AG09309 (cell line): ENCODE measurements around the gene TALDO1.
A peak's percentile ranks its signal among the peaks of the same experiment; 100 is the strongest.

Experiments
- DNase-seq: peaks from one replicate; pipeline ENCODE4 v3.0.0-alpha.2; 2010; ENCODE audit warnings: low read depth
- H3K4me3 ChIP-seq: 2 replicates; pipeline ENCODE4 v1.5.1; 2011; ENCODE audit warnings: mild to moderate bottlenecking, low read depth, low read length, moderate library complexity; ENCODE audit not compliant: control insufficient read depth
- CTCF ChIP-seq: IDR thresholded peaks from 2 replicates; pipeline ENCODE4 v1.5.1; 2011; ENCODE audit warnings: mild to moderate bottlenecking, low read depth, low read length, inconsistent platforms; ENCODE audit not compliant: insufficient read depth, control insufficient read depth; ENCODE audit errors: missing control alignments

The TALDO1 gene

GRCh38 chr11:774873-775592, 27.8 kb downstream of the TALDO1 start:
- peak overlapping the region; percentile 16 for H3K4me3 ChIP-seq
- no peak for TF ChIP-seq CTCF
- DNase-seq: no peak

- H3K4me3 ChIP-seq: peak overlapping the region; percentile 92
- no peak for TF ChIP-seq CTCF
- DNase-seq: no peak
Measured at GRCh38 chr11:776263-776560, 28.9 kb downstream of the TALDO1 start.

- DNase-seq: no peak
- peak overlapping the region; percentile 92 for H3K4me3 ChIP-seq
- no peak for TF ChIP-seq CTCF
Measured at GRCh38 chr11:776561-777287, 29.5 kb downstream of the TALDO1 start.

GRCh38 chr11:777288-778255, 30.3 kb downstream of the TALDO1 start, which contains the start of gene GATD1:
TSS of gene GATD1 (minus strand) at chr11:777487. CDS start at chr11:777462, 25 bp downstream.
- peak within 1 kb of the TSS; percentile 92 for H3K4me3 ChIP-seq
- TF ChIP-seq CTCF: no peak
- DNase-seq: no peak

- no peak overlapping the region for H3K4me3 ChIP-seq
- TF ChIP-seq CTCF: no peak
- DNase-seq: no peak
Measured at GRCh38 chr11:778976-779954, 32.0 kb downstream of the TALDO1 start.

GRCh38 chr11:779955-780532, 32.8 kb downstream of the TALDO1 start:
- no peak for TF ChIP-seq CTCF
- H3K4me3 ChIP-seq: no peak overlapping the region
- DNase-seq: no peak
